ENCODE measurements around the gene GAS2L2.
"Not testable (repeated sequence)": the region's sequence is repeated elsewhere in the genome, so short reads cannot be mapped to it uniquely, and the experiment has no call there.

GAS2L2 gene

DNA sequence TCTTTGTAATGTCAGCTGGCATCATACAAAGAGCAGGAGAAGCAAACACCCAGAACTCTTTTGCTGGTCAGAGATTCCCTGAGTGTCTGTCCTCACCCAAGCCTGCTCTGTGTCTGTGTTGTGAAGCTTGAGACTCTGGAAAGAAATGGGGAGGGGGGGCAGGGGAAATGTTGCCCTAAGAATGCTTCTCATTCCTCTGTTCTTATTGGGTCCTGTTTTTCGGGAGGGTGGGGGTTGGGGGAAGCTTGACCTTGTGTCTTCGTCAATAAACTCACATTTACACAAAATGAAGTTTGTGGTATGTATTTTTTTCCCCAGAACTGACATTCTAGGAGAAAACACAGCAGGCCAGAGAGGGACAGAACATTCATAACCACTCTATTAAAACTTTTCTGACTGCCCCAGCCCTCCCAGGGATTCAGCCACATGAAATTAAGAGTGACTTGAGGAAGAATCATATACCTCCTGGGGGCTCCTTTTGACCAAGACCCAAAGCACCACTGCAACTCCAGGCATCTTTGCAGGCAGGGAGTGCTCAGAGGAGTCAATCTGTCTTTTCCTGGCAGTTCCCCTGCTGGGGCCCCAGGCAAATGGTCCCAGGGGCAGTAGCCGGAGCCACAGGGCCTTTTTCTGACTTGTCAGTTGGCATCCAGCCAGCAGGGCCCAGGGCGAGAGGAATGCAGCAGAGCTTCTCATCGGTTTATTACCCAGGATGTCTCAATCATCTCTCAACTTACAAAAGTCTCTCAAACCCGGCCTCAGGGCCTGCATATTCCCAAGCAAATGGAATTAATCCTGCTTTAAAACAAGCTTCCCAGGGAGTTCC lies 26.7 kb downstream of the GAS2L2 start:
- no peak for DNase-seq

GRCh38 chr17:35725802-35726126 lies 27.3 kb downstream of the GAS2L2 start:
- DNase-seq: no peak

DNA sequence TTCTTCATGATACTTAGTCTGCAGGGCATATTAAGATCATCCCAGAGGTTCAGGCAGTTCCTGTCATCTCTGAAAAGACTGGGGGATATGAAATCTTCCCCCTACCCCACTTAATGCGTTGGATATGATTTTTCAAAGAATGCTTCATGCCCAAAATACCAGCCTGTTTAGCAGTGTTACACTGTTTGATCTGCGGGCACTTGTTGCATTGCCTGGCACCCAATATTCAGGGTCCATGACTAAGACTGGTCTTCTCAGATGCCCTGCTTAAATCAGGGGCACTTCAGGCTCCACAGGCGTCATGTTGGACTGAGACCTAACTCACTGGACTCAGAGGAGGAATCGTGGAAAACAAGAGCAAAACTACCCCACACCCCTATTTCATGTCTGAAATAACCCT lies 28.0 kb downstream of the GAS2L2 start:
- no peak for DNase-seq

GRCh38 chr17:35723735-35724134 lies 29.3 kb downstream of the GAS2L2 start:
- no peak for DNase-seq

GRCh38 chr17:35717475-35717874 lies 35.6 kb downstream of the GAS2L2 start:
- DNase-seq: no peak

DNA sequence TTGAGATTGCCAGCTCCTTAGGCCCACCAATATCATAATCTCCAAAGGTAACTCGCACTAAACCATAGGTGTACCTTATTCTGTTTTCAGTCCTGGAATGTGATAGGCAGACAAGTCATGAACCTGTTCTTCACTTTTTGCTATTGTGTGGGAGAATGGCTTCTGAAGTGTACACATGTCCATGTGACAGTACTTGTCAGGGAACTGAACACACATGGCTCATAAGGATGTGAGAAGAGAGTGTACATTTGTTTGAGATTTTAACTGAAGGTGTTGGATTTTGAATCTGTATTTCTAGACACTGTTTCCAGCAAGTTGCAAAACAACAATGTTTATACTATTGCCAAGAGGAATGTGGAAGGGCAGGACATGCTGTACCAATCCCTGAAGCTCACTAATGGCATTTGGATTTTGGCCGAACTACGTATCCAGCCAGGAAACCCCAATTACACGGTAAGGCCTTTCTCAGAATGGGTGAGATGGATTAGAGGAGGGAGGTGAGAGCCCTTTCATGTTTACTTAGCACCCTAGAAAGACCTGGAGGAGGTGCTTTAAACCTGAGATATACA lies 36.1 kb downstream of the GAS2L2 start:
- DNase-seq: no peak

GRCh38 chr17:35716173-35716572 lies 36.9 kb downstream of the GAS2L2 start:
- no peak for DNase-seq

DNA sequence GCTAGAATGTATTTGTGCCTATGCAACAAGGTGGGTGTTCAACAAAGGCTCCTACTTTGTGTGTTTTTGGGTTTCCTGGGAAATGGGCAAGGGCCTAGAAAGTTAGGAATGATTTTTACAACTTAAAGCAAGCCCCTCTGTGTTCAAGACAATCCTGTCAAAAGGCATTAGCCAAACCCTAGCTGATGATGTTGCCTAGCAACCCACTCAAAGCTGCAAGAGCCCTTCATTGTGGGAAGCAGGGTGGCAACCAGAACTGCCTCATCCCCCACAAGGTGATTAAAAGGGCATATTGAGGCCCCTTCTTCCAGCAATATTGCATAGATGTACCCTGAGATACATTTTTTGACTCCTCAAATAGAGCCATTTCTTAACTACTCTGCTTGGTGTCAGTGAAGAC lies 37.6 kb downstream of the GAS2L2 start:
- no peak for DNase-seq

- no peak for DNase-seq
Measured at GRCh38 chr17:35714988-35715387, 38.1 kb downstream of the GAS2L2 start.

GRCh38 chr17:35713069-35713728 lies 39.8 kb downstream of the GAS2L2 start:
- DNase-seq: no peak

- DNase-seq: no peak
Measured at GRCh38 chr17:35710950-35711349, 42.1 kb downstream of the GAS2L2 start.

GRCh38 chr17:35709874-35710273 lies 43.2 kb downstream of the GAS2L2 start:
- no peak for DNase-seq

DNA sequence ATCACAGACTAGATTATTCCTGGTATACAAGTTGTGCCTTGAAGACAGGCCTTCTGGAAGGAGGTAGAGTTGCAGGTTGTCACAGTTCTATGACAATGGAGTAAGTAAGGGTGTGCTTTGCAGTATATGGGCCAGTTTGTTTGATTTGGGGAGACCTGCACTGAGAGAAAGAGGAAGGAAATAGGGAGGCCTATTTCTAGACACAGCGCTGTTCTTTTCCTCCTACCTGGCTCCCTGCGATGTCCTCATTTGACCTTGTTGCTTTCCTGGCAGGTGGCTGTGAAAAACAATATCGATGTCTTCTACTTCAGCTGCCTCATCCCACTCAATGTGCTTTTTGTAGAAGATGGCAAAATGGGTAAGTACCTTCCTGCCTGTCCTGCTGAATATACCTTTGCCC lies 44.1 kb downstream of the GAS2L2 start:
- DNase-seq: no peak

GRCh38 chr17:35708149-35708548 lies 44.9 kb downstream of the GAS2L2 start:
- no peak for DNase-seq

DNA sequence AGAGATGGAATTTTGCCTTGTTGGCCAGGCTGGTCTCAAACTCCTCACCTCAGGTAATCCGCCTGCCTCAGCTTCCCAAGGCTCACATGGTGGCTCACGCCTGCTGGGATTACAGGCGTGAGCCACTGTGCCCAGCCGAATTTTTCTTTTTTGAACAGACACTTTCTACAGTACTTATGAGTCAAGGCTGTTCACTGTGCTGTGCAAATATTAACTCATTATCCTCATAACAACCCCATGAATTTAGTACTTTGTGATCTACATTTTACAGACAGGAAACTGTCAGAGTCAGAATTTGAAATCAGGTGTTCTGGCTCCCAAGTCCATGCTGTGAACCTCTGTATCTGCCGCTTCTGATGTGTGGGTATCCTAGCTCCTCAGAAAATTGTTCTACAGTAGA lies 47.3 kb downstream of the GAS2L2 start:
- no peak for DNase-seq

- no peak for DNase-seq
Measured at GRCh38 chr17:35705230-35705629, 47.8 kb downstream of the GAS2L2 start.

- DNase-seq: not testable (repeated sequence)
Measured at GRCh38 chr17:35703308-35703707, 49.7 kb downstream of the GAS2L2 start.

- DNase-seq: no peak
Measured at GRCh38 chr17:35701491-35701890, 51.5 kb downstream of the GAS2L2 start.

DNA sequence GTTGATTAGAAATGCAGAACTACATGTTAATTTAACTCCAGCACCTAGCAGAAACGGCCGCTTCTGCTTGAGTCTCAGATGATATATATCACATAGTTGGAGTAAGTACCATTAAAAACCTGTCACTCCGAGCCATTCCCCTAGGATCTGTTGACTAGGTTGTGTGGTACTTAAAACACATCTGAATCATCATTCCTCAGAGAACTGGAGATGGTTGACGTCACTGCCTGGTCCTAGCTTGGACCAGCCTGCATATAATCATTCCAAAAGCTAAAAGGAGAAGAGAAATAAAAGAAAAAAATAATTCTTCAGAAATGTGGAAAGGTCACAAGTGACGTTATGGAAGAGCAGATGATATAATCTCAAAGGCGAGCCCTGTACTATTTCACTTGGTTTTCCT lies 52.9 kb downstream of the GAS2L2 start:
- no peak for DNase-seq

- no peak for DNase-seq
Measured at GRCh38 chr17:35698800-35699199, 54.2 kb downstream of the GAS2L2 start.

GRCh38 chr17:35695613-35696012 lies 57.4 kb downstream of the GAS2L2 start:
- no peak for DNase-seq

DNA sequence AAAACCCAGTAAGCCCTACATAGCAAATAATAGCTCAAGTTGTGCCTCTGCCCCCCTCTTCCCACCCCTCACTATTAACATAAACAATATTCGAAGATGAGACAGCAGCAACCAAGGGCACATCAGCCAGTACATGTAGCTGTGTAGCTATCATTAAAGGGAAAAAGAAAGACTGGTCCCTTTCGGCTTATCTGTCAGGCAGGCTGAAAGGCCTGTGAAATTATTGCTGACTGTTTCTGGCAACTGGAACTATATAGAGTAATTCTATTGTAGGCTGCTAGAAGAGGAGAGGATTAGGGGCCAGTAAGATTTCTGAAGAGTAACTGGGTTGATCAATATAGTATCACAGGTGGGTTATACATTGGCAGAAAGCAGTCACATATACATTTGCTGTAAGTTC lies 58.1 kb downstream of the GAS2L2 start:
- no peak for DNase-seq

Data from activated CD4-positive, alpha-beta T cell treated with anti-CD3 and anti-CD28 coated beads, Interleukin-2, amount 50 U/mL, for 48 hours (primary cell).